ENCODE measurements around the gene PIK3CG. TPM values are rescaled to one million over a fixed set of nuclear protein-coding genes. Genes with fewer than 3 reads are reported as not detected.
"Not testable (repeated sequence)": the region's sequence is repeated elsewhere in the genome, so short reads cannot be mapped to it uniquely, and the experiment has no call there.

Gene PIK3CG
- polyA plus RNA-seq, 3 donors: 17.9 to 31.2 (median 20.7) TPM

DNA sequence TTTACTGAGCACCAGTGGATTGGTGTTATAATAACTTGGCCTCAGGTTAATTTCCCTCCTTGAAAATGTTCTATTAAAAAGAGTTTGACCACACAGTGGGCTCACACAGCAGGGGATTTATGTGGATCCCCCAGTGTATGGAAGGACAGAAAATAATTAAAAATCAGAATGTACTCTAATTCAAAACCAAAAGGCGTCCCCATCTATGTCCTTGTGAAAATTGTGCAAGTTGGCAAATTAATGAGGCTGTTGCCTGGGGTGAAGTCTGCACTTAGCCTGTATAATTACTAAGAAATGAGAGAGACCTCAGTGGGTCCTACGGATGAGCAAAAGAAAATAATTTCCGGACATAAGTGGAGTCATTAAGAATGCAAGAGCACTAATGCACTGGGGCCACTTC, 31.1 kb downstream of the PIK3CG start:
- peak overlapping the region in 4 of 7 donors; percentile 21 to 51 (median 35) for H3K27ac Mint-ChIP-seq
- H3K9me3 Mint-ChIP-seq: peaks cover 0 to 4% (median 3%) of the 10 kb centered on the region in 7 donors
- Histone ChIP-seq H3K27ac (ENCODE audit: low read depth in 1 of 2, low read length in 2 of 2) (no peak overlapping the region), H3K9ac (ENCODE audit: insufficient read depth, low read length, poor library complexity, severe bottlenecking) (no peak overlapping the region), H3K9me3 (replicated peaks in 1 of 2; ENCODE audit: control insufficient read depth in 1 of 2, insufficient read depth in 1 of 2, low read length in 2 of 2) (no peaks in the 10 kb centered on the region), H3K79me2 (ENCODE audit: insufficient read depth, low read length) (peaks cover 83% of the 10 kb centered on the region), H2AFZ (ENCODE audit: insufficient read depth, low read depth, low read length, poor library complexity, severe bottlenecking) (no peak overlapping the region), H3K4me3 (replicated peaks in 1 of 3; ENCODE audit: low read depth in 2 of 3, low read length in 3 of 3) (no peak overlapping the region), H3K4me2 (replicated peaks; ENCODE audit: extremely low read depth, low read length, poor library complexity, severe bottlenecking) (no peak overlapping the region), H3K36me3 (replicated peaks in 1 of 2; ENCODE audit: control insufficient read depth in 1 of 2, insufficient read depth in 2 of 2, low read length in 2 of 2) (peaks cover 54 to 82% of the 10 kb centered on the region in 2 donors), H4K20me1 (ENCODE audit: insufficient read depth, low read length) (peaks cover 67% of the 10 kb centered on the region), H3K27me3 (ENCODE audit: control insufficient read depth in 2 of 2, insufficient read depth in 2 of 2, low read length in 2 of 2) (no peaks in the 10 kb centered on the region), H3K4me1 (ENCODE audit: control insufficient read depth in 1 of 2, insufficient read depth in 2 of 2, low read length in 2 of 2) (peaks cover under 1% of the 10 kb centered on the region in 2 donors)
- TF ChIP-seq, protein P1, sequence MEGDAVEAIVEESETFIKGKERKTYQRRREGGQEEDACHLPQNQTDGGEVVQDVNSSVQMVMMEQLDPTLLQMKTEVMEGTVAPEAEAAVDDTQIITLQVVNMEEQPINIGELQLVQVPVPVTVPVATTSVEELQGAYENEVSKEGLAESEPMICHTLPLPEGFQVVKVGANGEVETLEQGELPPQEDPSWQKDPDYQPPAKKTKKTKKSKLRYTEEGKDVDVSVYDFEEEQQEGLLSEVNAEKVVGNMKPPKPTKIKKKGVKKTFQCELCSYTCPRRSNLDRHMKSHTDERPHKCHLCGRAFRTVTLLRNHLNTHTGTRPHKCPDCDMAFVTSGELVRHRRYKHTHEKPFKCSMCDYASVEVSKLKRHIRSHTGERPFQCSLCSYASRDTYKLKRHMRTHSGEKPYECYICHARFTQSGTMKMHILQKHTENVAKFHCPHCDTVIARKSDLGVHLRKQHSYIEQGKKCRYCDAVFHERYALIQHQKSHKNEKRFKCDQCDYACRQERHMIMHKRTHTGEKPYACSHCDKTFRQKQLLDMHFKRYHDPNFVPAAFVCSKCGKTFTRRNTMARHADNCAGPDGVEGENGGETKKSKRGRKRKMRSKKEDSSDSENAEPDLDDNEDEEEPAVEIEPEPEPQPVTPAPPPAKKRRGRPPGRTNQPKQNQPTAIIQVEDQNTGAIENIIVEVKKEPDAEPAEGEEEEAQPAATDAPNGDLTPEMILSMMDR (IDR thresholded peaks at IDR 0.05): no peak
- H3K4me1 Mint-ChIP-seq: peaks cover 40% of the 10 kb centered on the region
- intact Hi-C loops (cut with micrococcal nuclease): no loop called here
- peaks cover 72 to 92% of the 10 kb centered on the region in 2 donors for H3K36me3 Mint-ChIP-seq
- DNase-seq: no peak
- 88% methylated on average over 2 of the region's 3 CpGs for WGBS (ENCODE audit: insufficient coverage)
- no peak overlapping the region for H3K4me3 Mint-ChIP-seq
- peaks cover 0 to 1% (median 1%) of the 10 kb centered on the region in 3 donors for H3K27me3 Mint-ChIP-seq (ENCODE audit: low read depth in 3 of 3)

- H3K4me3 Mint-ChIP-seq; H3K4me2 ChIP-seq (replicated peaks; ENCODE audit: extremely low read depth, low read length, poor library complexity, severe bottlenecking); H3K9ac ChIP-seq (ENCODE audit: insufficient read depth, low read length, poor library complexity, severe bottlenecking); intact Hi-C loops (cut with micrococcal nuclease); H3K9me3 Mint-ChIP-seq; H3K27ac Mint-ChIP-seq; H3K4me3 ChIP-seq (replicated peaks in 1 of 3; ENCODE audit: low read depth in 2 of 3, low read length in 3 of 3); H3K27ac ChIP-seq (ENCODE audit: low read depth in 1 of 2, low read length in 2 of 2); H3K9me3 ChIP-seq (replicated peaks in 1 of 2; ENCODE audit: control insufficient read depth in 1 of 2, insufficient read depth in 1 of 2, low read length in 2 of 2); DNase-seq; H3K27me3 ChIP-seq (ENCODE audit: control insufficient read depth in 2 of 2, insufficient read depth in 2 of 2, low read length in 2 of 2); H2AFZ ChIP-seq (ENCODE audit: insufficient read depth, low read depth, low read length, poor library complexity, severe bottlenecking); H3K27me3 Mint-ChIP-seq (ENCODE audit: low read depth in 3 of 3): not testable (repeated sequence)
- Histone ChIP-seq H3K4me1 (ENCODE audit: control insufficient read depth in 1 of 2, insufficient read depth in 2 of 2, low read length in 2 of 2) (peaks cover 10 to 11% of the 10 kb centered on the region in 2 donors), H3K79me2 (ENCODE audit: insufficient read depth, low read length) (peaks cover 84% of the 10 kb centered on the region), H4K20me1 (ENCODE audit: insufficient read depth, low read length) (peaks cover 70% of the 10 kb centered on the region), H3K36me3 (replicated peaks in 1 of 2; ENCODE audit: control insufficient read depth in 1 of 2, insufficient read depth in 2 of 2, low read length in 2 of 2) (peaks cover 44 to 69% of the 10 kb centered on the region in 2 donors)
- Mint-ChIP-seq H3K4me1 (peaks cover 50% of the 10 kb centered on the region), H3K36me3 (peaks cover 69 to 90% of the 10 kb centered on the region in 2 donors)
- no CpG with 5 or more reads among the region's 3 CpGs for WGBS (ENCODE audit: insufficient coverage)
Observed at GRCh38 chr7:106897553-106897952, 32.5 kb downstream of the PIK3CG start.

DNA sequence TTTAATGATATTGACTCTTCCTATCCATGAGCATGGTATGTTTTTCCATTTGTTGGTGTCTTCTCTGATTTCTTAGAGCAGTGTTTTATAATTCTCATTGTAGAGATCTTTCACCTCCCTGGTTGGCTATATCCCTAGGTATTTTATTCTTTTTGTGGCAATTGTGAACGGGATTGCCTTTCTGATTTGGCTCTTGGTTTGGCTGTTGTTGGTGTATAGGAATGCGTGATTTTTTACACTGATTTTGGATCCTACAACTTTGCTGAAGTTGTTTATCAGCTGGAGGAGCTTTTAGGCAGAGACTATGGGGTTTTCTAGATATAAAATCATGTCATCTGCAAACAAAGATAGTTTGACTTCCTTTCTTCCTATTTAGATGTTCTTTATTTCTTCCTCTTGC, 33.9 kb downstream of the PIK3CG start:
- Mint-ChIP-seq H3K36me3 (peaks cover 55 to 77% of the 10 kb centered on the region in 2 donors), H3K4me1 (peaks cover 47% of the 10 kb centered on the region), H3K27ac (peak overlapping the region in 3 of 7 donors; percentile 1 to 76 (median 62))
- H2AFZ ChIP-seq (ENCODE audit: insufficient read depth, low read depth, low read length, poor library complexity, severe bottlenecking); H3K9me3 ChIP-seq (replicated peaks in 1 of 2; ENCODE audit: control insufficient read depth in 1 of 2, insufficient read depth in 1 of 2, low read length in 2 of 2); DNase-seq; H3K4me3 ChIP-seq (replicated peaks in 1 of 3; ENCODE audit: low read depth in 2 of 3, low read length in 3 of 3); H3K27ac ChIP-seq (ENCODE audit: low read depth in 1 of 2, low read length in 2 of 2); H3K9me3 Mint-ChIP-seq; H3K27me3 ChIP-seq (ENCODE audit: control insufficient read depth in 2 of 2, insufficient read depth in 2 of 2, low read length in 2 of 2); H3K4me3 Mint-ChIP-seq; intact Hi-C loops (cut with micrococcal nuclease); H3K27me3 Mint-ChIP-seq (ENCODE audit: low read depth in 3 of 3); H3K9ac ChIP-seq (ENCODE audit: insufficient read depth, low read length, poor library complexity, severe bottlenecking); H3K4me2 ChIP-seq (replicated peaks; ENCODE audit: extremely low read depth, low read length, poor library complexity, severe bottlenecking): not testable (repeated sequence)
- Histone ChIP-seq H3K36me3 (replicated peaks in 1 of 2; ENCODE audit: control insufficient read depth in 1 of 2, insufficient read depth in 2 of 2, low read length in 2 of 2) (peaks cover 32 to 55% of the 10 kb centered on the region in 2 donors), H4K20me1 (ENCODE audit: insufficient read depth, low read length) (peaks cover 58% of the 10 kb centered on the region), H3K4me1 (ENCODE audit: control insufficient read depth in 1 of 2, insufficient read depth in 2 of 2, low read length in 2 of 2) (peaks cover 10 to 11% of the 10 kb centered on the region in 2 donors), H3K79me2 (ENCODE audit: insufficient read depth, low read length) (peaks cover 87% of the 10 kb centered on the region)
- WGBS (ENCODE audit: insufficient coverage): 86% methylated on average over 1 of the region's 2 CpGs

Data from CD14-positive monocyte (primary cell).